ENCODE results near the gene DCC. TPM values are rescaled to one million over a fixed set of nuclear protein-coding genes. Genes with fewer than 3 reads are reported as not detected.

DCC gene
- total RNA-seq, 2 donors from 2014 or later = 0.33 TPM; not detected in 1

DNA sequence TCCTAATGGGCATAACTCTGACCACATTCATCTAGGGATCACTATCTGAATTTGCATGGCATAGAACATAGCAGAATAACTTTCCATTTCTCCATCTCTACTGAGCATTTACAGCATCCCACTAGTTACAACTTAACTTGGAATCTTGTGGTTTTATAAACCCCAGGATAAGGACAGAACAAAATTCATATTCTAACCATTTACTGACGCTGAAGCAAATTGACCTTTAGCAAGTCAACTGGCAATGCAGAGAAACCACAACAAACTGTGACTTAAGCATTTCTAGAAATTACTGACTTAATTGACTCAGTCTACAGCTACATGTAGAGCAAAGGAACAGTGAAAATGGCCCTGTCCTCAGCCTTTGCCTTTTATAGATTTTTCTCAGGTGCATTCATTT lies 61.2 kb downstream of the DCC start:
- Histone ChIP-seq H3K4me1 (no peaks in the 10 kb centered on the region), H3K9me3 (no peaks in the 10 kb centered on the region), H3K36me3 (replicated peaks in 1 of 2; ENCODE audit: insufficient read depth in 1 of 2, low read depth in 2 of 2) (no peaks in the 10 kb centered on the region), H3K4me3 (no peak overlapping the region), H3K27ac (no peak overlapping the region), H3K27me3 (no peaks in the 10 kb centered on the region)
- ATAC-seq (no peak), DNase-seq (no peak)
- WGBS, 2 donors = 80 to 94% methylated on average over 1 of the region's 1 CpG
- intact Hi-C loops (cut with DNase I) = no loop called here
- TF ChIP-seq POLR2A (IDR thresholded peaks at IDR 0.05) = no peak
- TF ChIP-seq, protein P1, sequence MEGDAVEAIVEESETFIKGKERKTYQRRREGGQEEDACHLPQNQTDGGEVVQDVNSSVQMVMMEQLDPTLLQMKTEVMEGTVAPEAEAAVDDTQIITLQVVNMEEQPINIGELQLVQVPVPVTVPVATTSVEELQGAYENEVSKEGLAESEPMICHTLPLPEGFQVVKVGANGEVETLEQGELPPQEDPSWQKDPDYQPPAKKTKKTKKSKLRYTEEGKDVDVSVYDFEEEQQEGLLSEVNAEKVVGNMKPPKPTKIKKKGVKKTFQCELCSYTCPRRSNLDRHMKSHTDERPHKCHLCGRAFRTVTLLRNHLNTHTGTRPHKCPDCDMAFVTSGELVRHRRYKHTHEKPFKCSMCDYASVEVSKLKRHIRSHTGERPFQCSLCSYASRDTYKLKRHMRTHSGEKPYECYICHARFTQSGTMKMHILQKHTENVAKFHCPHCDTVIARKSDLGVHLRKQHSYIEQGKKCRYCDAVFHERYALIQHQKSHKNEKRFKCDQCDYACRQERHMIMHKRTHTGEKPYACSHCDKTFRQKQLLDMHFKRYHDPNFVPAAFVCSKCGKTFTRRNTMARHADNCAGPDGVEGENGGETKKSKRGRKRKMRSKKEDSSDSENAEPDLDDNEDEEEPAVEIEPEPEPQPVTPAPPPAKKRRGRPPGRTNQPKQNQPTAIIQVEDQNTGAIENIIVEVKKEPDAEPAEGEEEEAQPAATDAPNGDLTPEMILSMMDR (IDR thresholded peaks at IDR 0.05) = no peak

DNA sequence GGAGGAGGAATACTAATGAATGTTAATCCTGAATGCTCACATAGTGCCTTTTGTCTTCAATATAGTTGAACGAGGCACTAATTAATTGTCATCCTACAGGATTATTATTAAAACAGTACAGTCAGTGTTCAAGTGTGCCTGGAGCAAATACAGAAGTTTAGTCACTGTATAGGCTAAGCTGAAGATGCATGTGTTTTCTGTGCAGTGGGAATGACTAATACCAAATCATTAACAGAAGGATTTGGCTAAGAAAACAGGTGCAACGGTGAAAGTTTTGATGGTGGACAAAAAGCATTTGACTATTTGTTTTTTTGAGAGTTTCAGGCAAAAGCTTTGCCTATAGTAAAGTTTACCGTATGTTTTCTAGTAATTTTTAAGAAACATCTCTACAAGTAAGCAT lies 62.8 kb downstream of the DCC start:
- no peak for DNase-seq
- intact Hi-C loops (cut with DNase I) = no loop called here
- WGBS, 2 donors = 41 to 54% methylated on average over 3 of the region's 3 CpGs
- ATAC-seq = no peak
- H3K36me3 ChIP-seq (replicated peaks in 1 of 2; ENCODE audit: insufficient read depth in 1 of 2, low read depth in 2 of 2) = no peaks in the 10 kb centered on the region
- no peak overlapping the region for H3K27ac ChIP-seq
- TF ChIP-seq, protein P1 (IDR thresholded peaks at IDR 0.05) = no peak
- no peak for TF ChIP-seq POLR2A (IDR thresholded peaks at IDR 0.05)
- no peaks in the 10 kb centered on the region for H3K9me3 ChIP-seq
- H3K27me3 ChIP-seq = no peaks in the 10 kb centered on the region
- no peaks in the 10 kb centered on the region for H3K4me1 ChIP-seq
- H3K4me3 ChIP-seq = no peak overlapping the region

DNA sequence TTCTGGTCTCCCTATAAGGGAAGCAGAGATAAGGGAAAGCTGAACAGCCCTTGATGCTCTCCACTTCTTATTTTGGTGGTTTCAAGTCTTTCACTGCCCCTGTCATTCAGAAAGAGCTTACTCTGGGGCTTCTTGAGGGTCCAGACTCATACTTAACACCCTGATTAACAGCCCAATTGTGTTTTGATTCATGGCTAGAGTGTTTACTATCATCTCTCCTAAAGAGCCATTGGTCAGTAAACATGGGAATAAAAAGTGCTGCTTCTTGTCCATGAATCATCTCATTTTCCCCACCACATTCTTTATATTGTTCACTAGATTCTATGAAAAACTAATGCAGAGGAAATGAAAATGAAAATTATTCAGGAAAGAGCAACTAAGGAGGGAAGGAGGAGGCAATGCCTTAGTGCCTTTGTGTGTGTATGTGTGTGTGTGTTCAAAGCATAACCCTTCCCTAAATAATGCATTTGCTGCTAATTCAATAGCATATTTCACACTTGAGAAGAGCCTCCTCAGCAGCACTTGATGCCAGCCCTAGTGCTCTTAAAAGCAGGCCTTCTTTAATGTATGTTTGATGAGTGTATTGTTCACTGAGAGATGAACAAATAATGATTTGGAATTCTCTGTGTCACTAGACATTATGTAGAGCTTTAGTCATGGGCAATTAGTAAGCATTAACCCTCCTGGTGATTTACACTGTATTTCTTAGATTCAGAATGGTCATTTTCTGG lies 63.5 kb downstream of the DCC start:
- Histone ChIP-seq H3K4me1 (no peaks in the 10 kb centered on the region), H3K9me3 (no peaks in the 10 kb centered on the region), H3K27ac (no peak overlapping the region), H3K4me3 (no peak overlapping the region), H3K36me3 (replicated peaks in 1 of 2; ENCODE audit: insufficient read depth in 1 of 2, low read depth in 2 of 2) (no peaks in the 10 kb centered on the region), H3K27me3 (no peaks in the 10 kb centered on the region)
- DNase-seq (no peak), ATAC-seq (no peak)
- intact Hi-C loops (cut with DNase I) = no loop called here
- TF ChIP-seq, protein P1 (IDR thresholded peaks at IDR 0.05) = no peak
- TF ChIP-seq POLR2A (IDR thresholded peaks at IDR 0.05) = no peak

DNA sequence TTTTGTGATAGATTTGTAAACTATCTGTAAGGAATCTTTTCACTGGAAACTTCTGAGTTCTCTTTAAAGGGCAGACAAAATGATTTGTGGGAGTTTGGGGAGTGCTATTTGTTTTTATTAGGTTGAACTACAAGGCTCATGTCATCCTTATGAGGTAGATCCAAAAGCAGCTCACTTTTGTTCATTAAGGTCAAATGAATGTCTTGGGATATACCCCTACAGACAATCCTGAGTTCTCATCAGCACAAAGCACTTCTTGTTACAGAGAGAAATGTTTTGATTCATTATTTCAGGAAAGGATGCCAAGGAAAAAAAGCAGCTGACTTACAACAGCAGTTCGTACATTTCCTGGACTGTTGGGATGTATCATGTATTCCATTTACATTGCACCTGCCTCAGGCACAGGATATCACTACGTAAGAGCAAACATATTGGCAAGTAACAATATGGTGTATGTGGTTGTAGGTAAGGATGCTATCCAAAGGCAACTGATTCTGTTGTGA lies 68.9 kb downstream of the DCC start:
- H3K27me3 ChIP-seq = no peaks in the 10 kb centered on the region
- ATAC-seq = no peak
- WGBS, 2 donors = 60 to 67% methylated on average over 2 of the region's 2 CpGs
- no peak overlapping the region for H3K4me3 ChIP-seq
- H3K9me3 ChIP-seq = no peaks in the 10 kb centered on the region
- intact Hi-C loops (cut with DNase I) = no loop called here
- no peak for DNase-seq
- no peaks in the 10 kb centered on the region for H3K4me1 ChIP-seq
- no peak for TF ChIP-seq POLR2A (IDR thresholded peaks at IDR 0.05)
- TF ChIP-seq, protein P1 (IDR thresholded peaks at IDR 0.05) = no peak
- no peaks in the 10 kb centered on the region for H3K36me3 ChIP-seq (replicated peaks in 1 of 2; ENCODE audit: insufficient read depth in 1 of 2, low read depth in 2 of 2)
- H3K27ac ChIP-seq = no peak overlapping the region

DNA sequence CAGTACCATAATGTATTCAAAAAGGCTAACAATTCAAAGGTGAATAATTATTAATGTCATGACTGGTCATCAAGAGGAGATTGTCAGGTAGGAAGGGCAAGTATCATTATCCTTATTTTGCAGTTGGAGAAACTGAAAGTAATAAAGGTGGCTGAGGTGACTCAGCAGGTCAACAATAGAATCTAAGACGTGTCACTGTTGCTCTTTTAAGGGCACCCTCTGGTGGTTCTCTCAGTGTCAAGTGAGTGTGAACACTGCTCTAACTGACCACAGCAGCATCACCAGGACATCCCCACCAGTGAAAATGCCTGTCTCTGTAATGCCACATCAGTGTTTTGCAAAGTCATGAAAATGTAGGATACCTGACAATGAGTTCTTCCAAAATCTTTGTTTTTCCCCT lies 69.7 kb downstream of the DCC start:
- Histone ChIP-seq H3K4me1 (no peaks in the 10 kb centered on the region), H3K27ac (no peak overlapping the region), H3K36me3 (replicated peaks in 1 of 2; ENCODE audit: insufficient read depth in 1 of 2, low read depth in 2 of 2) (no peaks in the 10 kb centered on the region), H3K9me3 (no peaks in the 10 kb centered on the region), H3K4me3 (no peak overlapping the region), H3K27me3 (no peaks in the 10 kb centered on the region)
- no peak for ATAC-seq
- DNase-seq = no peak
- WGBS, 2 donors = 7 to 23% methylated on average over 1 of the region's 1 CpG
- intact Hi-C loops (cut with DNase I) = no loop called here
- TF ChIP-seq POLR2A (IDR thresholded peaks at IDR 0.05) = no peak
- TF ChIP-seq, protein P1 (IDR thresholded peaks at IDR 0.05) = no peak

Data from body of pancreas (tissue), 4 donors.